Activated T-cell treated with anti-CD3 and anti-CD28 coated beads, Interleukin-2, amount 50 U/mL, for 4 hours (primary cell): Measurements from ENCODE around the gene NISCH. TPM values are rescaled to one million over a fixed set of nuclear protein-coding genes. Genes with fewer than 3 reads are reported as not detected.

Source experiments
- ATAC-seq, 2 donors: fragments of 200-7000 bp; cut with Tn5 transposase; one replicate each; pipeline ENCODE4 v1.10.0; 2021
- DNase-seq: peaks from one replicate; pipeline ENCODE4 v3.0.0-alpha.2; 2020
- H3K27me3 Mint-ChIP-seq: one replicate; pipeline ENCODE4 v1.8.0; 2021; ENCODE audit warnings: low read depth, mixed read lengths
- H3K36me3 Mint-ChIP-seq: one replicate; pipeline ENCODE4 v1.8.0; 2022; ENCODE audit warnings: mixed read lengths; ENCODE audit not compliant: insufficient read depth
- H3K4me1 Mint-ChIP-seq: one replicate; pipeline ENCODE4 v1.8.0; 2021; ENCODE audit warnings: low read depth, mixed read lengths
- H3K4me3 Mint-ChIP-seq: one replicate; pipeline ENCODE4 v1.8.0; 2021; ENCODE audit warnings: mild to moderate bottlenecking, moderate library complexity, mixed read lengths
- H3K9me3 Mint-ChIP-seq: one replicate; pipeline ENCODE4 v1.8.0; 2021; ENCODE audit warnings: mixed read lengths
- total RNA-seq, 3 donors: library from RNA; stranded (reverse); gene quantifications; one replicate each; pipeline ENCODE4 v1.2.1, GENCODE V29; 2021

Gene NISCH
- total RNA-seq, 3 donors from 2014 or later, result 60.2 to 69.1 (median 67.9) TPM

- Mint-ChIP-seq H3K36me3 (no peaks in the 10 kb centered on the region), H3K27me3 (no peaks in the 10 kb centered on the region), H3K4me3 (no peak overlapping the region), H3K4me1 (no peaks in the 10 kb centered on the region), H3K9me3 (no peaks in the 10 kb centered on the region)
- DNase-seq (no peak), ATAC-seq (no peak)
These were observed 54.4 kb downstream of the NISCH start for GRCh38 chr3:52509753-52510328.

- no peaks in the 10 kb centered on the region for H3K36me3 Mint-ChIP-seq
- H3K4me1 Mint-ChIP-seq, result no peaks in the 10 kb centered on the region
- H3K4me3 Mint-ChIP-seq, result no peak overlapping the region
- no peak for ATAC-seq
- no peak for DNase-seq
- no peaks in the 10 kb centered on the region for H3K27me3 Mint-ChIP-seq
- no peaks in the 10 kb centered on the region for H3K9me3 Mint-ChIP-seq
These were observed 56.1 kb downstream of the NISCH start for GRCh38 chr3:52511509-52511908.

GRCh38 chr3:52512105-52512504, 56.7 kb downstream of the NISCH start:
- Mint-ChIP-seq H3K27me3 (no peaks in the 10 kb centered on the region), H3K4me3 (no peak overlapping the region), H3K36me3 (no peaks in the 10 kb centered on the region), H3K9me3 (no peaks in the 10 kb centered on the region), H3K4me1 (no peaks in the 10 kb centered on the region)
- DNase-seq (no peak), ATAC-seq (no peak)

- H3K4me1 Mint-ChIP-seq, result no peaks in the 10 kb centered on the region
- H3K27me3 Mint-ChIP-seq, result no peaks in the 10 kb centered on the region
These were observed 57.3 kb downstream of the NISCH start for GRCh38 chr3:52512727-52513126.

GRCh38 chr3:52513281-52513680, 57.9 kb downstream of the NISCH start:
- Mint-ChIP-seq H3K4me1 (no peaks in the 10 kb centered on the region), H3K36me3 (no peaks in the 10 kb centered on the region), H3K27me3 (no peaks in the 10 kb centered on the region), H3K9me3 (no peaks in the 10 kb centered on the region), H3K4me3 (no peak overlapping the region)
- no peak for DNase-seq
- ATAC-seq, result no peak

More at GRCh38 chr3:52512727-52513126, 57.3 kb downstream of the NISCH start:
- Mint-ChIP-seq H3K9me3 (no peaks in the 10 kb centered on the region), H3K36me3 (no peaks in the 10 kb centered on the region), H3K4me3 (no peak overlapping the region)
- ATAC-seq (no peak), DNase-seq (no peak)

- Mint-ChIP-seq H3K4me3 (no peak overlapping the region), H3K27me3 (no peaks in the 10 kb centered on the region), H3K4me1 (no peaks in the 10 kb centered on the region), H3K9me3 (no peaks in the 10 kb centered on the region), H3K36me3 (no peaks in the 10 kb centered on the region)
- ATAC-seq, result no peak
- no peak for DNase-seq
These were observed 59.2 kb downstream of the NISCH start for GRCh38 chr3:52514576-52514975.

- Mint-ChIP-seq H3K4me3 (no peak overlapping the region), H3K9me3 (no peaks in the 10 kb centered on the region), H3K36me3 (no peaks in the 10 kb centered on the region), H3K27me3 (no peaks in the 10 kb centered on the region), H3K4me1 (no peaks in the 10 kb centered on the region)
- ATAC-seq, result no peak
- no peak for DNase-seq
These were observed 59.8 kb downstream of the NISCH start for GRCh38 chr3:52515192-52515591.

GRCh38 chr3:52516509-52517195, 61.2 kb downstream of the NISCH start:
- Mint-ChIP-seq H3K4me1 (no peaks in the 10 kb centered on the region), H3K36me3 (no peaks in the 10 kb centered on the region), H3K27me3 (no peaks in the 10 kb centered on the region), H3K4me3 (no peak overlapping the region), H3K9me3 (no peaks in the 10 kb centered on the region)
- ATAC-seq, result no peak
- DNase-seq, result no peak

- DNase-seq (no peak), ATAC-seq (no peak)
- H3K9me3 Mint-ChIP-seq, result no peaks in the 10 kb centered on the region
- no peaks in the 10 kb centered on the region for H3K4me1 Mint-ChIP-seq
- H3K27me3 Mint-ChIP-seq, result no peaks in the 10 kb centered on the region
- H3K36me3 Mint-ChIP-seq, result no peaks in the 10 kb centered on the region
- no peak overlapping the region for H3K4me3 Mint-ChIP-seq
These were observed 62.7 kb downstream of the NISCH start for GRCh38 chr3:52517796-52518722.

GRCh38 chr3:52518723-52519444, 63.5 kb downstream of the NISCH start:
- Mint-ChIP-seq H3K9me3 (no peaks in the 10 kb centered on the region), H3K4me1 (no peaks in the 10 kb centered on the region), H3K36me3 (no peaks in the 10 kb centered on the region), H3K27me3 (no peaks in the 10 kb centered on the region), H3K4me3 (peak overlapping the region; percentile 26)
- DNase-seq (no peak), ATAC-seq (no peak)

GRCh38 chr3:52519445-52520140, 64.2 kb downstream of the NISCH start:
- H3K4me3 Mint-ChIP-seq, result no peak overlapping the region
- no peaks in the 10 kb centered on the region for H3K4me1 Mint-ChIP-seq
- ATAC-seq (no peak), DNase-seq (no peak)
- H3K9me3 Mint-ChIP-seq, result no peaks in the 10 kb centered on the region
- no peaks in the 10 kb centered on the region for H3K36me3 Mint-ChIP-seq
- H3K27me3 Mint-ChIP-seq, result no peaks in the 10 kb centered on the region

- H3K9me3 Mint-ChIP-seq, result no peaks in the 10 kb centered on the region
- DNase-seq, result no peak
- H3K36me3 Mint-ChIP-seq, result no peaks in the 10 kb centered on the region
- no peak for ATAC-seq
- H3K4me3 Mint-ChIP-seq, result no peak overlapping the region
- no peaks in the 10 kb centered on the region for H3K4me1 Mint-ChIP-seq
- H3K27me3 Mint-ChIP-seq, result no peaks in the 10 kb centered on the region
These were observed 64.8 kb downstream of the NISCH start for GRCh38 chr3:52520141-52520667.

GRCh38 chr3:52520716-52521487, 65.5 kb downstream of the NISCH start:
- H3K9me3 Mint-ChIP-seq, result no peaks in the 10 kb centered on the region
- ATAC-seq (no peak), DNase-seq (no peak)
- no peak overlapping the region for H3K4me3 Mint-ChIP-seq
- no peaks in the 10 kb centered on the region for H3K4me1 Mint-ChIP-seq
- H3K27me3 Mint-ChIP-seq, result no peaks in the 10 kb centered on the region
- no peaks in the 10 kb centered on the region for H3K36me3 Mint-ChIP-seq
